Epithelial cell of esophagus (primary cell): ENCODE measurements around the gene NSG2.

Experiments used
- DNase-seq: peaks from one replicate; pipeline ENCODE4 v3.0.0; 2010; ENCODE audit warnings: low read depth
- H3K4me3 ChIP-seq: 2 replicates; pipeline ENCODE4 v1.5.1; 2011; ENCODE audit warnings: mild to moderate bottlenecking, low read length, control low read depth
- TF ChIP-seq, protein P1 (sequence below): IDR thresholded peaks from 2 replicates; pipeline ENCODE4 v1.5.1; 2011; ENCODE audit warnings: low read depth, mild to moderate bottlenecking, low read length, control low read depth, inconsistent platforms; ENCODE audit not compliant: insufficient read depth; ENCODE audit errors: missing control alignments

Gene NSG2

DNA sequence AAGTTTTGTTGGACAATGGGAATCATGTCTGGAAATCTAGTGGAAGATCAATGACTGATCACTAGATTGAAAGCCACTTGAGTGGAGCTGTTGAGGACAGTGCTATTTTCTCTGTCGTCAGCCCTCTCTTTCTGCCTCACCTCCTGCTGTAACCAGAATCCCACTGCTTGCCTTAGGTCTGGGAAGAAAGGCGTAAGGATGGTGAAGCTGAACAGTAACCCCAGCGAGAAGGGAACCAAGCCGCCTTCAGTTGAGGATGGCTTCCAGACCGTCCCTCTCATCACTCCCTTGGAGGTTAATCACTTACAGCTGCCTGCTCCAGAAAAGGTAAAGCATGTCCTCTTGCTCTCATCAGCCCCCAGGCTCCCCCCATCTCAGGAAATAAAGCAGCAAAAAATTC, 1.1 kb downstream of the NSG2 start:
- DNase-seq = no peak
- TF ChIP-seq, protein P1, sequence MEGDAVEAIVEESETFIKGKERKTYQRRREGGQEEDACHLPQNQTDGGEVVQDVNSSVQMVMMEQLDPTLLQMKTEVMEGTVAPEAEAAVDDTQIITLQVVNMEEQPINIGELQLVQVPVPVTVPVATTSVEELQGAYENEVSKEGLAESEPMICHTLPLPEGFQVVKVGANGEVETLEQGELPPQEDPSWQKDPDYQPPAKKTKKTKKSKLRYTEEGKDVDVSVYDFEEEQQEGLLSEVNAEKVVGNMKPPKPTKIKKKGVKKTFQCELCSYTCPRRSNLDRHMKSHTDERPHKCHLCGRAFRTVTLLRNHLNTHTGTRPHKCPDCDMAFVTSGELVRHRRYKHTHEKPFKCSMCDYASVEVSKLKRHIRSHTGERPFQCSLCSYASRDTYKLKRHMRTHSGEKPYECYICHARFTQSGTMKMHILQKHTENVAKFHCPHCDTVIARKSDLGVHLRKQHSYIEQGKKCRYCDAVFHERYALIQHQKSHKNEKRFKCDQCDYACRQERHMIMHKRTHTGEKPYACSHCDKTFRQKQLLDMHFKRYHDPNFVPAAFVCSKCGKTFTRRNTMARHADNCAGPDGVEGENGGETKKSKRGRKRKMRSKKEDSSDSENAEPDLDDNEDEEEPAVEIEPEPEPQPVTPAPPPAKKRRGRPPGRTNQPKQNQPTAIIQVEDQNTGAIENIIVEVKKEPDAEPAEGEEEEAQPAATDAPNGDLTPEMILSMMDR = no peak

DNA sequence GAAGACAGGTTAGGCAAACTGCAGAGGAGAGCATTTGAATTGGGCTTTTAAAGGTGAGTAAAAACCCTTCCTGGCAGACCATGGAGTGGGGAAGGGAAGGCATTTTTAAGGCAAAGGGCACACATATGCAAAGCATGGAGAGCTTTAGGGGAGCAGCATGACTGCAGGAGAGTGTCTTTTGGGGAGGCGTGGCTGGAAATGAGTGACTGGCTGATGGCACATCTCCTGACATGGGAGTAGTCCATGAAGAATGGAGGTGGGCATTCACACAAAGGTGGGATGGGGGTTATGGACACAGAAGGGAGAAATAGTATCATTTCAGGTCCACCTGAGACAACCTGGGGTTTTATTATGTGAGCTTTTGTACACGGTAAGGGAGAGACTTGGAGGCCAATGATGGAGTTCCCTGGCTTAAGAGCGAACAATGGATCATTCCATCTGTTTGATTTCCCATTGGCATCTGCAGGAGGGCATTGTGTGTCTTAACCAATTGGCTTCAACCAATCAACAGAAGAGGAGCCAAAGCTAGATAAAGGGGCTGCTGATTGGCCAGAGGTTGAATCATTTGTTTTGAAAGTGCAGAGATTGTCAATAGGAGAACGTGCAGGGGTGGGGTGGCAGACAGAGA, 2.1 kb downstream of the NSG2 start:
- no peak for DNase-seq
- TF ChIP-seq, protein P1 = no peak
- H3K4me3 ChIP-seq = no peak overlapping the region

More for the DNA sequence above, 1.1 kb downstream of the NSG2 start:
- no peak overlapping the region for H3K4me3 ChIP-seq

DNA sequence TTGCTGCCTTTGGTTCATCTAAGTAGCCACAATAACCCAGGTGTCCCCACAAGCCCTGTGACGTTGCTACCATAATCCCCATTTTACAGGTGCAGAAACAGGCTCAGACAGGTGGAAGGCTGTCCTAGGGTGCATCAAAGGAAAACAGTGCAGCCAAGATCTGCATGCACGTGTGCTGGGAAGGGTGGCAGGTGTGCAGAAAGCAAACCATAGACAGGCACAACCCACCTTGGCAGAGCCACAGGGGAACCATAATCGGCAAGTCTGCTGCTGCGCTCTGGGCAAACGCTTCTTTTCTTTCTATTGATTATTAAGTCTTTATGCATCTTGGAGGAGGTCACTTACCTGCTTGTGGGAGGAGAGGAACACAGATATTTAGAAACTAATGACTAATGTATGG, 7.1 kb downstream of the NSG2 start:
- no peak overlapping the region for H3K4me3 ChIP-seq
- DNase-seq = no peak
- TF ChIP-seq, protein P1 = no peak

DNA sequence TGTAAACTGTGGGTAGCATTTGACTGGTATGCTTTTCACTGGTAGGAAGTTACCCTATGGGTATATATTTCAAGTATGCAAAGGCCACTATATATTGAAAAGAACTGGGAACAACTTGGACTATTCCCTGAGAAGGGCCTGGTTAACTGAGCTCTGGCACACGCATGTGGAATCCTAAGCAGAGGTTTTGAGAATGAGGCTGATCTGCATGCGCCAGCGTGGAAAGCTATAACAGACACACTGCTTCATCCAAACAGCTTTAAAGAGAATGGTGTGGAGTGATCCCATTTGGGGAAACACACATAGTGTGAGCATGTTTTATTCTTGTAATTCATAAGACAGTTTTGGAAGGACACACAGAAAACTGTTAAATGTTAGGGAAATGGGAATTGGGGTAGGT, 8.4 kb downstream of the NSG2 start:
- TF ChIP-seq, protein P1 = no peak
- DNase-seq = no peak
- no peak overlapping the region for H3K4me3 ChIP-seq

DNA sequence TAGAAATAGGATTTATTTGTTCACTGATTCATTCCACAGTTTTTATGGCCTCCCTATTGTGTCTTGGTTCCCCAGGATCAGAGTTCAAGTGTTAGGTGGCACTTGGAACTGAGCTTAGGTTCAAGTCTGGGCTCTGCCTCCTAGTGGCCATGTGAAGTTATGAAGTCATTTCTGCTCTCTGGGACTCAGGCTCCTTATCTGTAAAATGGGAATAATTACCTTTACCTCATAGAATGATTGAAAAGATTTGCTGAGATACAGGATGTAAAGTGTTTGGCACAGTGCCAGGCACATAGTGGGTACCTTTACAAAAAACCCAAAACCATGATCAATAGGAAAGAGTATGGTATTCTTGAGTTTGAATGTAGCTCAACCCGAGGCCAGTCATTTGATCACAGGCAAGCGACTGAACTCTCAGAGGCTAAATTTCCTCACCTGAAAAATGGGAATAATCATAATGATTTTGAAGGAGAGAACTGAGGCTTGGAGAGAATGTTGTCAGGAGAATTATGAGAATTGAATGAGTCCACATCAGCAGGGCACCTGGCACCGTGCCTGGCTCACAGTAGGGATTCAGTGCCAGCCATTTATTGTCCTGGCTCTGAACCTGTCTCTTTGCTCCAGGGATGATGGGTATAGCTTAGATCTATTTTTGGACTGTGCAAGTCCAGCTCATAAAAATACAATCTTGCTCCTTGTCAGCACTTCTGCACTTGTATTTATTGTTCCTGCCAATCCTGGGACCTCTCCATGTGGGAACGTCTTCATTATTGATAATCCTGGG, 10.8 kb downstream of the NSG2 start:
- TF ChIP-seq, protein P1 = no peak
- DNase-seq = no peak
- no peak overlapping the region for H3K4me3 ChIP-seq

DNA sequence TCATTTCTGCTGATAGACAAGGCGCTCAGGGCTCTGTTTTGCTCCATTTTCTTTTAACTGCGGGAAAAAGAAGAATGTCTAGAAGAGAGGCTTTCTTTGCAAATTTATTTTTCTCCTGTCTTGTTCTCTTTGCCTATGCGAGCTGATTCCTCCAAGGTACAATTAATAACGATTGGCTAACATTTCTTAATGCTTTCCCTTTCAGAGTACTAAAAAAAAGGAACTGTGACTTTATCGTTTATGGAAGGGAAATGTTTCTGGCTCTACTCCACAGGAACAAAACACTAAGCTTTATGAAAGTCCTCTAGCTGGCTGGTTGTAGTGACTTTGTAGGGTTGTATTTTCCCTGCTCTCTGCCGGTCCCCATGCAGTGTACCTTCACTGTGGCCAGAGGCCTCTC, 11.7 kb downstream of the NSG2 start:
- no peak for DNase-seq
- H3K4me3 ChIP-seq = no peak overlapping the region
- TF ChIP-seq, protein P1 = no peak
